Liver (tissue), 9 donors: ENCODE measurements around the gene AGFG1. TPM values are rescaled to one million over a fixed set of nuclear protein-coding genes. Genes with fewer than 3 reads are reported as not detected.

Experiments
- DNase-seq: peaks from one replicate; pipeline ENCODE4 v3.0.0-alpha.2; 2017; ENCODE audit warnings: low spot score
- H3K27ac ChIP-seq, 2 donors: one replicate each; pipeline ENCODE4 v1.7.0; 2013; ENCODE audit warnings: inconsistent platforms in 2 of 2, low read length in 2 of 2, control low read depth in 1 of 2, low read depth in 1 of 2, mild to moderate bottlenecking in 1 of 2
- H3K27me3 ChIP-seq, 4 donors: one replicate each; pipeline versions ENCODE4 v1.6.1 to v1.7.0; 2013; ENCODE audit warnings: low read length in 3 of 4, inconsistent platforms in 1 of 4, mild to moderate bottlenecking in 1 of 4, moderate library complexity in 1 of 4; ENCODE audit not compliant: control insufficient read depth in 4 of 4, insufficient read depth in 4 of 4
- H3K36me3 ChIP-seq, 4 donors: one replicate each; pipeline versions ENCODE4 v1.6.1 to v1.7.0; 2013; ENCODE audit warnings: low read length in 3 of 4, mild to moderate bottlenecking in 3 of 4, low read depth in 1 of 4, moderate library complexity in 1 of 4; ENCODE audit not compliant: control insufficient read depth in 4 of 4, insufficient read depth in 3 of 4
- H3K4me1 ChIP-seq, 4 donors: one replicate each; pipeline versions ENCODE4 v1.6.1 to v1.7.0; 2013; ENCODE audit warnings: low read length in 3 of 4, mild to moderate bottlenecking in 3 of 4, moderate library complexity in 1 of 4; ENCODE audit not compliant: control insufficient read depth in 4 of 4, insufficient read depth in 4 of 4
- H3K4me3 ChIP-seq, 3 donors: one replicate each; pipeline versions ENCODE4 v1.6.1 to v1.7.0; 2013; ENCODE audit warnings: low read length in 3 of 3, control low read depth in 1 of 3, low read depth in 1 of 3, mild to moderate bottlenecking in 1 of 3
- H3K9ac ChIP-seq, 2 donors: one replicate each; pipeline ENCODE4 v1.7.0; 2013; ENCODE audit warnings: low read length in 2 of 2, mild to moderate bottlenecking in 2 of 2, moderate library complexity in 2 of 2, control low read depth in 1 of 2, low read depth in 1 of 2
- H3K9me3 ChIP-seq, 4 donors: one replicate each; pipeline versions ENCODE4 v1.6.1 to v1.7.0; 2013; ENCODE audit warnings: low read length in 3 of 4; ENCODE audit not compliant: control insufficient read depth in 4 of 4
- ATF3 ChIP-seq: IDR thresholded peaks from 2 replicates; pipeline ENCODE4 v1.6.1; 2016; ENCODE audit warnings: antibody characterized with exemption
- CTCF ChIP-seq: fragments of 150-350 bp; IDR thresholded peaks from 2 replicates; pipeline ENCODE4 v1.5.1; 2017; ENCODE audit warnings: improper control_type of control experiment, low read depth, low read length; ENCODE audit not compliant: missing input control
- FOXA1 ChIP-seq: IDR thresholded peaks from 2 replicates; pipeline ENCODE4 v1.6.1; 2016; ENCODE audit warnings: antibody characterized with exemption
- FOXA2 ChIP-seq: IDR thresholded peaks from 2 replicates; pipeline ENCODE4 v1.6.1; 2016; ENCODE audit warnings: antibody characterized with exemption
- GABPA ChIP-seq, 2 donors: IDR thresholded peaks in 1 of 2; conservative IDR thresholded peaks in 1 of 2; 2 replicates each; pipeline ENCODE4 v1.6.1; 2016; ENCODE audit warnings: antibody characterized with exemption in 2 of 2, mild to moderate bottlenecking in 1 of 2, moderate library complexity in 1 of 2
- HNF4A ChIP-seq, 2 donors: conservative IDR thresholded peaks; 2 replicates each; pipeline ENCODE4 v1.6.1; 2016; ENCODE audit warnings: antibody characterized with exemption in 2 of 2, mild to moderate bottlenecking in 2 of 2
- JUND ChIP-seq, 2 donors: IDR thresholded peaks; 2 replicates each; pipeline ENCODE4 v1.6.1; 2016; ENCODE audit warnings: antibody characterized with exemption in 2 of 2
- MAX ChIP-seq: IDR thresholded peaks from 2 replicates; pipeline ENCODE4 v1.6.1; 2016; ENCODE audit warnings: antibody characterized with exemption
- NR2F2 ChIP-seq: IDR thresholded peaks from 2 replicates; pipeline ENCODE4 v1.6.1; 2016; ENCODE audit warnings: antibody characterized with exemption
- RAD21 ChIP-seq, 2 donors: IDR thresholded peaks; 2 replicates each; pipeline ENCODE4 v1.6.1; 2016; ENCODE audit warnings: antibody characterized with exemption in 2 of 2, mild to moderate bottlenecking in 2 of 2
- REST ChIP-seq: IDR thresholded peaks from 2 replicates; pipeline ENCODE4 v1.6.1; 2016; ENCODE audit warnings: antibody characterized with exemption, mild to moderate bottlenecking
- RXRA ChIP-seq, 2 donors: IDR thresholded peaks; 2 replicates each; pipeline ENCODE4 v1.6.1; 2017 to 2018; ENCODE audit warnings: antibody characterized with exemption in 2 of 2, mild to moderate bottlenecking in 1 of 2
- SP1 ChIP-seq: IDR thresholded peaks from 2 replicates; pipeline ENCODE4 v1.6.1; 2018; ENCODE audit warnings: antibody characterized with exemption, mild to moderate bottlenecking
- TAF1 ChIP-seq: conservative IDR thresholded peaks from 2 replicates; pipeline ENCODE4 v1.6.1; 2016; ENCODE audit warnings: antibody characterized with exemption, mild to moderate bottlenecking
- YY1 ChIP-seq: IDR thresholded peaks from 2 replicates; pipeline ENCODE4 v1.6.1; 2016; ENCODE audit warnings: antibody characterized with exemption, mild to moderate bottlenecking
- ZBTB33 ChIP-seq: IDR thresholded peaks from 2 replicates; pipeline ENCODE4 v1.6.1; 2016; ENCODE audit warnings: antibody characterized with exemption
- WGBS: extraction: QIAGEN DNeasy Blood & Tissue Kit; methylation state at CpG from one replicate; pipeline ENCODE4 v1.1.7; 2013; 5-methylcytosine and 5-hydroxymethylcytosine counted together
- polyA plus RNA-seq, 2 donors: library from polyadenylated mRNA; stranded (reverse) in 1 of 2; unstranded in 1 of 2; fragments of 200-250 nt in 1 of 2; fragments of >200 nt in 1 of 2; fragmentation: Nextera tagmentation in 1 of 2; extraction: Ambion mirVana in 1 of 2; gene quantifications; one replicate each; pipeline versions ENCODE4 v1.2.1 to v1.2.3, GENCODE V29; 2013 to 2015
- total RNA-seq, 2 donors: library from RNA; depleted of rRNA; stranded (reverse); fragments of >200 nt; gene quantifications; one replicate each; pipeline ENCODE4 v1.2.3, GENCODE V29; 2014
- donor health status: healthy.
- donor health status: healthy.
- donor health status: healthy.
- donor health status: healthy.
- donor health status: healthy.

Gene AGFG1
- total and polyA plus RNA-seq, 4 donors = 8.5 to 49.7 (median 23.7) TPM

GRCh38 chr2:227480528-227480927 lies 8.6 kb downstream of the AGFG1 start (continued):
- TF ChIP-seq CTCF (no peak), HNF4A (conservative IDR thresholded peaks at IDR 0.05) (no peak)

GRCh38 chr2:227482638-227483340 lies 10.8 kb downstream of the AGFG1 start:
- no peak overlapping the region for H3K9ac ChIP-seq
- no peak overlapping the region for H3K27ac ChIP-seq

More at GRCh38 chr2:227482638-227483340, 10.8 kb downstream of the AGFG1 start:
- TF ChIP-seq RXRA (IDR thresholded peaks at IDR 0.05) (no peak), RAD21 (IDR thresholded peaks at IDR 0.05) (no peak), YY1 (no peak), ATF3 (no peak), REST (no peak), HNF4A (conservative IDR thresholded peaks at IDR 0.05) (no peak), FOXA1 (no peak), GABPA (IDR thresholded peaks at IDR 0.05 in 1 of 2, conservative IDR thresholded peaks at IDR 0.05 in 1 of 2) (no peak), ZBTB33 (no peak), NR2F2 (no peak), FOXA2 (no peak), CTCF (no peak), TAF1 (no peak), MAX (no peak), JUND (IDR thresholded peaks at IDR 0.05) (no peak), SP1 (no peak)
- Histone ChIP-seq H3K36me3 (no peaks in the 10 kb centered on the region), H3K4me1 (peaks cover 0 to 3% (median under 1%) of the 10 kb centered on the region in 4 donors), H3K27me3 (no peaks in the 10 kb centered on the region), H3K9me3 (no peaks in the 10 kb centered on the region), H3K4me3 (no peak overlapping the region)
- no peak for DNase-seq
- 85% methylated on average over 1 of the region's 1 CpG for WGBS
